Embryonic facial prominence (tissue), 1 donor: ENCODE results near the gene EPYC.
"Not testable (repeated sequence)": the region's sequence is repeated elsewhere in the genome, so short reads cannot be mapped to it uniquely, and the experiment has no call there.

Experiments used
- DNase-seq: peaks from one replicate; pipeline ENCODE4 v3.0.0-alpha.2; 2016; ENCODE audit errors: extremely low spot score

EPYC gene

DNA sequence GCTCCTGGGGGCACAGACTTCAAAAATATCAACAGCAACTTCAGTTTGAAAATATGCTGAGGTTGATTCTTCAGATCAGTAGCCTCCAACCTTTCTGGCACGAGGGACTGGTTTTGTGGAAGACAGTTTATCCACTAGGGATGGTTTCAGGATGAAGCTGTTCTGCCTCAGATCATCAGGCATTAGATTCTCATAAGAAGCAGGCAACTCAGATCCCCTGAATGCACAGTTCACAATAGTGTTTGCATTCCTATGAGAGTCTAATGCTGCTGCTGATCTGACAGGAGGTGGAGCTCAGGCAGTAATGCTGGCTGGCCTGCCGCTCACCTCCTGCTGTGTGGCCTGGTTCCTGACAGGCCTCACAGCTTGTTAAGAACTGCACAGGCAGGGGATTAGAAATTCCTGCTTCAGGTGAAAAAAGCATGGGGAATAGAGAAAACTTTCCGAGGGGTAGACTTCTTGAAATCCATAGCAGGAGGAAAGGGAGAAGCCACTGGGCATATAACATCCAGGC, 12.8 kb downstream of the EPYC start:
- DNase-seq, result no peak

GRCh38 chr12:90990611-90991010, 14.2 kb downstream of the EPYC start:
- no peak for DNase-seq

DNA sequence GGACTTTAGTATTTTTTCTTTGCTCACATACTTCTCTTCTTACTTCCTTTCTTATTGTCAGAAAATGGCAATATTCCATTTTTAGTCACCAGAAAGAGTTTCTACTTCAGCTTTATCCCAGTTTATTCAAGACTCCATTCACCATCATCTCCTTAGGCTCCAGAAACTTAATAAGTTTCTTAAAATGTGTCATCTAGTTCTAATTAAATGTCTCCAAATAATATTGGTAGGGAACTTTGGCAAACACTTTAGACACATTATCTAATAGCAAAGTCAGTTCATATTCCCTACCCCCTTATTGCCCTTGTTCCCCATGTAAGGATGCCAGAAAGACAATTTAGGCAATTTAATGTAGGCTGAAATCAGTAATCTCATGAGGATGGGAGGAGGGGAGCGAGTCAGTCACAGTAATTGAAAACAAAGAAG, 15.1 kb downstream of the EPYC start:
- DNase-seq, result no peak

- no peak for DNase-seq
Measured at GRCh38 chr12:90987520-90987919, 17.3 kb downstream of the EPYC start.

DNA sequence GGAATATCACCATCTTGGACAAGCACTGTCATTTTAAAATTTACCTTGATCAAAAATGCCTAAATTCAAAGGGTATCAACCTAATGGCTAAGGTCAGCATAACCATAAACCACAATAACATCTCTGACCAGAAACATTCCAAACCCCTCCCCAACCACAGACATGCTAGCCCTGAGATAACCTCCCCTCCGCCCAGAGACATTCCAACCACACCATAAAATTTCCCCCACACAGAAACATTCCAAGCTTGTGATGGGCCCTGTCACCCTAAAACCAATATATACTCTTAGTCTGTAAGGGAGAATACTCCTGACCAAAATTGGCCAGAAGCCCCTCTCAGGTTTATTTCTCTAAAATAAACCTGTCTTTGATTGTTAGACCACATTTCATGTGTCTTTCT, 17.7 kb downstream of the EPYC start:
- DNase-seq, result no peak

DNA sequence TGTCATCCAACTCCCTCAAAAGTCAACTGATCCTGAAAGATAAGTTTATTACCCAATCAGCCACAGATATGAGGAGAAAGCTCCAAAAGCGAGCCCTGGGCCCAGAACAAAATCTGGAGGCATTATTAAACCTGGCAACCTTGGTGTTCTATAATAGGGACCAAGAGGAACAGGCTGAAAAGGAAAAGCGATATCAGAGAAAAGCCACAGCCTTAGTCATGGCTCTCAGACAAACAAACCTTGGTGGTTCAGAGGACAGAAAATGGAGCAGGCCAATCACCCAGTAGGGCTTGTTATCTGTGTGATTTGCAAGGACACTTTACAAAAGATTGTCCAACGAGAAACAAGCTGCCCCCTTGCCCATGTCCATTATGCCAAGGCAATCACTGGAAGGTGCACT, 19.4 kb downstream of the EPYC start:
- not testable (repeated sequence) for DNase-seq

DNA sequence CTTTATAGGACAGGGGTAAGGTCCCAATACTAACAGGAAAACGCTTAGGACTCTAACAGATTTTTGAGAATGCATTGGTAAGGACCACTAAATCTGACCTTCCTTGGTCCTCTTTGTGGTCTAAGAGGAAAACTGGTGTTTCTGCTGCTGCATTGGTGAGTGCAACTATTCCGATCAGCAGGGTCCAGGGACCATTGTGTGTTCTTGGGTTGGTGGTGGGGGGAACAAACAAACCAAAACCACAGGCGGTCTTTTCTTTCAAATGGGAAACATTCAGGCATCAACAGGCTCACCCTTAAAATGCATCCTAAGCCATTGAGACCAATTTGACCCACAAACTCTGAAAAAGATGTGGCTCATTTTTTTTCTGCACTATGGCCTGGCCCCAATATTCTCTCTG, 20.7 kb downstream of the EPYC start:
- DNase-seq, result no peak

- no peak for DNase-seq
Measured at GRCh38 chr12:90982170-90982569, 22.6 kb downstream of the EPYC start.

GRCh38 chr12:90979951-90980350, 24.8 kb downstream of the EPYC start:
- DNase-seq, result peak; percentile 81

- no peak for DNase-seq
Measured at GRCh38 chr12:90979019-90979418, 25.8 kb downstream of the EPYC start.

DNA sequence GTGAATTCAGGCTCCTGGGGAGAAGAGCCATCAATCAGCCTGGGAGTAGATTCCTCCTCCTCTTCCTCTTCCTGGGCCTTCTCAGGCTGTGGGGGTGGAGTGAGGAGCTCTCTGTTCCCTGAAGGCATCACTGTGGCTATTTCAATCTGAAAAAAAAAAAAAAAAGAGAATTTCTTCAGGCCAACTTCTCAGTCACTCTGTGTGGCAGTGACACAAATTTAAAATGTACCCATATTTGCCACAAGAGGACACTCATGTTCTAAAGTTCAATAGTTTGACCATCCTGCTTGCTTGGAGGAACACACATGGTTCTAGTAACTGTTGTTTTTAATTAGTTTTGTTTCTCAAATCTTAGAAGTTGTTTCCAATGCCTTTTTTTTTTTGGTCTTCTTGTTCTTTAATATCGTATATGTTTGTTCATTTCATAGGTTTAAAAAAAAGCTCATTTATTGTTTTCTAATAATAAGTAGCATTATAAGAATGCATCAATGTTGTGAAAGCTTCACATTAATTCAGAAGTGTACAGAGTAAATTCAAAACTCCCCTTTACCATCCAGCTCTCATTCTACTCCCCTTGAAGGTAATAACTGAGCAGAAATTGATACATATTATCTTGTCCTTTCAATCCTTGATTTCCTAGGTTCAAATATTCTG, 26.5 kb downstream of the EPYC start:
- peak; percentile 70 for DNase-seq

DNA sequence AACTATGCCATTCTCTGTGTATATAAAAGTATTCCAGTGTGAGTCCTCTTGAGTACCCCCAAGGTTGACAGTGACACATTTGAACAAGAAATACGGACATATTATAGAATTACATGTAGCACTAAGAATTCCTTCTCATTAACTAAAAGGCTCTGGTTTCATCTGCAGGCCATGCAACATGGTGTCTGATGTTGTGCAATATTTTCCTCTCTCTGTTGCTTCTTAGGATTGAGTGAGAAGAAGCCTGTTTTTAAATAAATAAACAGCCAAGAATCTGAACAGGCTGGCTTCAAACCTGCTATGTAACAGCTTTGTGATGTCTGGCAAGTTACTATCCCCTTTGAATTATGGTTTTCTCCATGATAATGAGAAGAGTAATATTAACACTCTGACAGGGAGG, 27.5 kb downstream of the EPYC start:
- no peak for DNase-seq

DNA sequence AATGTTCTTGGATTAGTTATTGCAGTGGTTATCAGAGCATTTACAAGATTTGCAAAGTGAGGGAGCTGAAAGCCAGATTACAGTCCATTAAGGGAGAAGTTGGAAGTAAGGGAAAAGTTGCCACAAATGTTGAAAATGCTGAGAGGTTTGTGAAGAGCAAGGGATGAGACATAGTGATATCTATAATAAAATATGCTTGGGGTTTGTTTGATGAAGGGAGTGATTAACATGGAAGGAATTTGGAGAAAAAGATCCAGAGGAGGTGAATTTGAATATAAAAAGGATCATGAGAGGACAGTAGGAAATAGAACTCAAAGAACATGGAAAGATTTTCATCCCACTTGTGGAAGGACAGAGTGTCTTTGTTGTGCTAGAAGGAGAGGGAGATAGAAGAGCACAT, 30.5 kb downstream of the EPYC start:
- DNase-seq, result no peak

- no peak for DNase-seq
Measured at GRCh38 chr12:90972226-90972625, 32.5 kb downstream of the EPYC start.

GRCh38 chr12:90970911-90971310, 33.9 kb downstream of the EPYC start:
- no peak for DNase-seq

DNA sequence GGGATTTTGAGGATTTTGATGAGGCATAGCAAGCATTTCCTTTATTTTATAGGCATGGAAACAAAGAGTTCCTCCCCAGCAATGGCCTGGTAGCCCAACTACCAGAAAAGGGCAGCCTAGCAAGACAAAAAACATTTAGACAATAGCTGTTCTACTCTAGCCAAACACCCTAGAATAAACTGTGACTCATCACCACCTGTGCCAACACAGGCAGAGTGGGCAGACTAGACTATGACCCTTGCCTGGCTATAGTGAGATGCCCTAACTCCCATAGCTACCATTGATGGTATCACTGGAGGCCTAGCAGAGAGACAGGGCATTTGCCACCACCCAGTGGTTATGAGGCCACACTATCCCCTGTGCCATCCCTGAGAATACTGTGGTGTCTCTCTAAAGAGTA, 34.3 kb downstream of the EPYC start:
- DNase-seq, result no peak

DNA sequence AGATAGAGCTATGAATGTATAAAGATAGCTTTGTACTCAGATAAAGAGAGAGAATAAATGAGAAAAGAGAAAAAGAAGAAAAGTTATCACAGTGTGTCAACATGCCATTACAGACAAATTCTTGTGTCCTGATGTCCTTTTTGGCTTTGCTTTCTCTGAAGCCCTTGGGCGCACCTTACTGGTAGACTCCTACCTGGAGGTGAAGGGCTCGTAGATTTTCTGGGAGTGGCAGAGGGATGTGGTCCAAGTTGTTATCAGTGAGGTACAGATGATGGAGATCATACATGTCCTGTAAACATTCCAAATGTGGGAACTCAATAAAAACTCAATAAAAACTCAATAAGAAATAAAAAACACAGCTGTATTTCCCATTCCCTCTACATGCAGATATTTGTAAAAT, 34.9 kb downstream of the EPYC start:
- no peak for DNase-seq

DNA sequence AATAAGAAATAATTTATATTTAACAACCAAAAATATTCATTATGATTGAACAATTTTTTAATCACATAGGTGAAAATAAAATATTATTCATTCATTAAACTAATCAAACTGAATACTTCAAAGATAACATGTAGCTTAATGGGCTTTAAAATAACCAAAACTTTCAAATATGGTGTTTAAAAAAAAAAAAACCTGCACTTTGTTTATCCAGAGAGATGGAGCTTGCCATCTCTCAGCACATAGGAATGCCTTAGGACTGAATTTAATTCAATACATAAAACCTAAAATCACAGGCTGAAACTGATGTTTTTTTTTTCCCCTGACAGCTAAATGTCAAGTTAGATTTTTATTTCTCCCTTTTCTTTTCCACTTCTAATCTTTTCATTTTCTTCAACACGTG, 35.4 kb downstream of the EPYC start:
- DNase-seq, result no peak

GRCh38 chr12:90965204-90965603, 39.6 kb downstream of the EPYC start:
- no peak for DNase-seq

DNA sequence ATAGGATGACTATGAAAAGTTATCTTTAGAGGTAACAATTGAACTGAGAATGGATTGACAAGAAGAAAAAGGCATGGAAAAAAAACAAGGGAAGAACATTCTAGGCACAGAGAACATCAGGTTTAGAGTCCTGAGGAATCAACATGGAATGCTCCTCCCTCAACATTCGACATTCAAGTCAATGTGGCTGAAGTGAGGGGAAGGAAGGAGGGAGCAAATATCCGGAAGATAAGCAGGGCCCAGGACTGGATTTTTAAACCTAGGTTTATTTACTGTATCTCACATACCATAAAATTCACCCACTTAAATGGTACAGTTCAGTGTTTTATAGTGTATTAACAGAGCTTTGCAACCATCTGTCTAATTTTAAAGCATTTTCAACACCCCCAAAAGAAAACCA, 40.2 kb downstream of the EPYC start:
- no peak for DNase-seq

- no peak for DNase-seq
Measured at GRCh38 chr12:90963946-90964345, 40.8 kb downstream of the EPYC start.

GRCh38 chr12:90961154-90961553, 43.6 kb downstream of the EPYC start:
- DNase-seq, result no peak

GRCh38 chr12:90959538-90960139, 45.1 kb downstream of the EPYC start:
- no peak for DNase-seq

DNA sequence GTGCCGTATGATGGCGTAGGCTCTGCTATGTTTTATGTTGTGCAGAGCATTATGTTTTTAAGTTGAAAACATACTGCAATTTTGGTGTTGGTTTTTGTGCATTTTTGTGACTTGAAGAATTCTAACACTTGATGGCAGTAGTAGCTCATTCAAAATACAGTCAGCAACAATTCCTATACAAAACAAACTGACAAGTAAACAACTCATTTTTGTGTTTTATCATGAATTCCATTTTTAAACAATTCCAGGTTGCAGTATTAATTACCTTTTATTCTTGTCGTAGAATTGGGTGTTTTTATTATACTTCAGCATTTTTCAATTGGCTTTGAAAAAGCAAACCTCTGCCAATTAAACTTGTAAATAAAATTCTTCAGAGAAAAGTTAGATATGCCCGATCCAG, 45.7 kb downstream of the EPYC start:
- no peak for DNase-seq
